ENCODE results near the gene ZNF627. TPM values are rescaled to one million over a fixed set of nuclear protein-coding genes. Genes with fewer than 3 reads are reported as not detected.

ZNF627 gene
- total RNA-seq, 1 experiment from 2014 or later = 13.2 TPM

- in situ Hi-C loops (cut with HindIII; ENCODE audit: low pct_unique_long_range_greater_than_20kb, low sequenced_read_pairs) = no loop called here
- no peak for DNase-seq (ENCODE audit: low read depth, low spot score)
Observed at GRCh38 chr19:11652492-11652891, 55.2 kb downstream of the ZNF627 start.

- in situ Hi-C loops (cut with HindIII; ENCODE audit: low pct_unique_long_range_greater_than_20kb, low sequenced_read_pairs) = no loop called here
- DNase-seq (ENCODE audit: low read depth, low spot score) = no peak
Observed at GRCh38 chr19:11656535-11656934, 59.3 kb downstream of the ZNF627 start.

DNA sequence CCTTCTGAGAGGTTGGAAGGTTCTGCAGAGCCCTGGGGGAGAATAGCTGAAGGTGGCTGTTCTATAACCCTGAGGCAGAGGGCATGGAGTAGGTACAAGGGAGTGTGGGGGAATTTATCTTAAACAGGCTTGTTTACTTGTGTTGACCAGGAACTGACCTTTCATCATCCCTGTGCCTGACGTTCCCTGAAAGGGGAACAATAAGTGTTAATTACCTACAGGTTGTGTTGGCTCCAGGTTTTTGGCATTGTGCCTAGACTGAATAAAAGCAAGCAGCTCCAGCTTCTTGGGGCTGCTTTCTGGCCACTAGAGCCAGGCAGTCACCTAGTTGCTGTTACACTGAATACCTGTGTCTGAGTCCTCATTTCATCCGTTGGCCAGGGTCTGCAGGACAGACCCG lies 60.0 kb downstream of the ZNF627 start:
- in situ Hi-C loops (cut with HindIII; ENCODE audit: low pct_unique_long_range_greater_than_20kb, low sequenced_read_pairs) = no loop called here
- no peak for DNase-seq (ENCODE audit: low read depth, low spot score)

- no peak for DNase-seq (ENCODE audit: low read depth, low spot score)
- in situ Hi-C loops (cut with HindIII; ENCODE audit: low pct_unique_long_range_greater_than_20kb, low sequenced_read_pairs) = no loop called here
Observed at GRCh38 chr19:11658970-11659369, 61.7 kb downstream of the ZNF627 start.

GRCh38 chr19:11659612-11660011 lies 62.3 kb downstream of the ZNF627 start:
- in situ Hi-C loops (cut with HindIII; ENCODE audit: low pct_unique_long_range_greater_than_20kb, low sequenced_read_pairs) = no loop called here
- peak; percentile 51 for DNase-seq (ENCODE audit: low read depth, low spot score)

- in situ Hi-C loops (cut with HindIII; ENCODE audit: low pct_unique_long_range_greater_than_20kb, low sequenced_read_pairs) = no loop called here
- no peak for DNase-seq (ENCODE audit: low read depth, low spot score)
Observed at GRCh38 chr19:11662278-11662677, 65.0 kb downstream of the ZNF627 start.

DNA sequence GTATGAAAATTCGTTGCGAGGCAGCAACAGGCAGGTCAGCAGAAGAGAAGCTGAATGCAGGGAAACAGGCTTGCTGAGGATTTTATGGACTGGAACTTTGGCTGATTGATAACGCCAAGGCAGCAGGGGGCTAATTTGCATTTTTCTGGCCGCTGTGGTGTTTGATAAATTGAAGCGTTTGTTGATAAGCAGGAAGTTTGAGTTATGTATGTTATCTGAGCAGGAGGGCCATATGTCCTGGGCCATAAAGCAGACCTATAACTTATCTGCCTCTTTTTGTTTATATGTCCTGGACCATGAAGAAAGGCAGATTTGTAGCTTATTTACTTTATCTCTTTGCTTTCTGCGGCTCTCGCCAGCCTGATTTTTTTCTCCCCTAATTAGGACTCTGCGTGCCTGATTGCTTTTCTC lies 65.9 kb downstream of the ZNF627 start:
- DNase-seq (ENCODE audit: low read depth, low spot score) = no peak
- in situ Hi-C loops (cut with HindIII; ENCODE audit: low pct_unique_long_range_greater_than_20kb, low sequenced_read_pairs) = no loop called here

Other genes starting within 250 kb of the ZNF627 start
- gene PLPPR2, start 242.1 kb upstream of the ZNF627 start, total RNA-seq (2014; rRNA removed; shearing (Covaris generic)) = 4.9 and 7.6 TPM in 2 replicates
- gene SWSAP1, start 222.8 kb upstream of the ZNF627 start, total RNA-seq (2014; rRNA removed; shearing (Covaris generic)) = 1.0 and 2.4 TPM in 2 replicates
- gene EPOR, start 213.2 kb upstream of the ZNF627 start, total RNA-seq (2014; rRNA removed; shearing (Covaris generic)) = 8.0 and 9.2 TPM in 2 replicates
- 2.0 and 2.2 TPM in 2 replicates for gene RGL3, start 178.2 kb upstream of the ZNF627 start, total RNA-seq (2014; rRNA removed; shearing (Covaris generic))
- gene ODAD3, start 162.4 kb upstream of the ZNF627 start, total RNA-seq (2014; rRNA removed; shearing (Covaris generic)) = 0.08 TPM in 1 of 2 replicates, not detected in the other
- gene PRKCSH, start 161.8 kb upstream of the ZNF627 start, total RNA-seq (2014; rRNA removed; shearing (Covaris generic)) = 93.9 and 122 TPM in 2 replicates
- gene ELAVL3, start 116.4 kb upstream of the ZNF627 start, total RNA-seq (2014; rRNA removed; shearing (Covaris generic)) = not detected in 2 replicates
- 1.6 and 5.6 TPM in 2 replicates for gene ZNF653, start 91.6 kb upstream of the ZNF627 start, total RNA-seq (2014; rRNA removed; shearing (Covaris generic))
- gene ECSIT, start 68.3 kb upstream of the ZNF627 start, total RNA-seq (2014; rRNA removed; shearing (Covaris generic)) = 47.8 and 56.9 TPM in 2 replicates
- not detected in 2 replicates for gene CNN1, start 58.6 kb upstream of the ZNF627 start, total RNA-seq (2014; rRNA removed; shearing (Covaris generic))
- gene ELOF1, start 38.3 kb upstream of the ZNF627 start, total RNA-seq (2014; rRNA removed; shearing (Covaris generic)) = 34.5 and 44.1 TPM in 2 replicates
- 64.7 and 68.3 TPM in 2 replicates for gene ACP5, start 19.8 kb upstream of the ZNF627 start, total RNA-seq (2014; rRNA removed; shearing (Covaris generic))
- 3.1 and 4.4 TPM in 2 replicates for gene ZNF823, start 141.5 kb downstream of the ZNF627 start, total RNA-seq (2014; rRNA removed; shearing (Covaris generic))
- 5.0 and 5.9 TPM in 2 replicates for gene ZNF441, start 169.5 kb downstream of the ZNF627 start, total RNA-seq (2014; rRNA removed; shearing (Covaris generic))
- 0.42 and 0.56 TPM in 2 replicates for gene ZNF491, start 201.0 kb downstream of the ZNF627 start, total RNA-seq (2014; rRNA removed; shearing (Covaris generic))
- gene ZNF440, start 216.8 kb downstream of the ZNF627 start, total RNA-seq (2014; rRNA removed; shearing (Covaris generic)) = 19.5 and 19.9 TPM in 2 replicates

Measured in SK-MEL-5 (cell line).